T-helper 2 cell treated with Interferon-gamma antibody and Interleukin-4, amounts not matched to agents 100 ng/mL and 5 ng/mL, for 36 hours (primary cell): Measurements from ENCODE around the gene S1PR3. TPM values are rescaled to one million over a fixed set of nuclear protein-coding genes. Genes with fewer than 3 reads are reported as not detected.
"Not testable (repeated sequence)": the region's sequence is repeated elsewhere in the genome, so short reads cannot be mapped to it uniquely, and the experiment has no call there.

ENCODE experiments used
- intact Hi-C: fragments of 100-400 bp; cut with micrococcal nuclease; formaldehyde crosslinking; loops from one replicate; pipeline ENCODE4 v1.15.1; 2023
- total RNA-seq: library from RNA; stranded (reverse); gene quantifications from 2 replicates; pipeline ENCODE4 v1.2.3, GENCODE V29; 2022

S1PR3 gene
- 0.82 and 1.0 TPM in 2 replicates for total RNA-seq

GRCh38 chr9:88991066-88992034, at the start of gene S1PR3:
Gene S1PR3, plus strand, starts transcription at chr9:88991468. Its CDS starts 9,733 bp downstream, at chr9:89001201.
- intact Hi-C loops = loop anchor here (5.0 kb wide), 1 partner anchor 1019 kb away; the partner anchor contains the start of gene CDK20

GRCh38 chr9:88941586-88941985, 49.7 kb upstream of the S1PR3 start:
- intact Hi-C loops = not testable (repeated sequence)

GRCh38 chr9:88942411-88942810, 48.9 kb upstream of the S1PR3 start:
- intact Hi-C loops = no loop called here

GRCh38 chr9:88945636-88946333, 45.5 kb upstream of the S1PR3 start:
- intact Hi-C loops = no loop called here

GRCh38 chr9:88947581-88948573, 43.4 kb upstream of the S1PR3 start:
- intact Hi-C loops = no loop called here

GRCh38 chr9:88949425-88949824, 41.8 kb upstream of the S1PR3 start:
- intact Hi-C loops = no loop called here

GRCh38 chr9:88949961-88950340, 41.3 kb upstream of the S1PR3 start:
- intact Hi-C loops = loop anchor here (5.0 kb wide), 1 partner anchor 37 kb away; no protein-coding TSS in a partner anchor

- intact Hi-C loops = loop anchor here (5.0 kb wide), 1 partner anchor 37 kb away; no protein-coding TSS in a partner anchor
These were observed 40.7 kb upstream of the S1PR3 start for GRCh38 chr9:88950341-88951154.

GRCh38 chr9:88951155-88951542, 40.1 kb upstream of the S1PR3 start:
- intact Hi-C loops = loop anchor here (5.0 kb wide), 1 partner anchor 36 kb away; no protein-coding TSS in a partner anchor

GRCh38 chr9:88952086-88952615, 39.1 kb upstream of the S1PR3 start:
- intact Hi-C loops = loop anchor here (5.0 kb wide), 1 partner anchor 35 kb away; no protein-coding TSS in a partner anchor

GRCh38 chr9:88952976-88953375, 38.3 kb upstream of the S1PR3 start:
- intact Hi-C loops = loop anchor here (5.0 kb wide), 1 partner anchor 34 kb away; no protein-coding TSS in a partner anchor

- intact Hi-C loops = loop anchor here (5.0 kb wide), 1 partner anchor 34 kb away; no protein-coding TSS in a partner anchor
These were observed 37.8 kb upstream of the S1PR3 start for GRCh38 chr9:88953381-88954029.

- intact Hi-C loops = loop anchor here (5.0 kb wide), 1 partner anchor 33 kb away; no protein-coding TSS in a partner anchor
These were observed 37.2 kb upstream of the S1PR3 start for GRCh38 chr9:88954066-88954465.

- intact Hi-C loops = no loop called here
These were observed 33.7 kb upstream of the S1PR3 start for GRCh38 chr9:88957526-88957925.

GRCh38 chr9:88959727-88960469, 31.4 kb upstream of the S1PR3 start:
- intact Hi-C loops = no loop called here

- intact Hi-C loops = no loop called here
These were observed 30.6 kb upstream of the S1PR3 start for GRCh38 chr9:88960632-88961031.

- intact Hi-C loops = no loop called here
These were observed 25.8 kb upstream of the S1PR3 start for GRCh38 chr9:88965473-88965872.
